ENCODE results near the gene ZNRF1. TPM values are rescaled to one million over a fixed set of nuclear protein-coding genes. Genes with fewer than 3 reads are reported as not detected.

ZNRF1 gene
- total and polyA plus RNA-seq, 2 of the 13 experiments (the other 11 are each of a cell fraction or from before 2014, with no cell fraction given), result 43.9 to 58.7 TPM

GRCh38 chr16:75148311-75149195 is 149.7 kb downstream of the ZNRF1 start, which contains the start of gene ZFP1 (continued):
- TF ChIP-seq GRHL1 (CRISPR knock-in tag; conservative IDR thresholded peaks at IDR 0.05) (no peak), SIN3A (IDR thresholded peaks at IDR 0.05; ENCODE audit: borderline replicate concordance, low read depth, low read length) (peak; percentile 60), SRSF9 (IDR thresholded peaks at IDR 0.05; ENCODE audit: borderline replicate concordance, insufficient read depth, low read depth, low read length, poor library complexity, severe bottlenecking) (no peak), ZNF446 (CRISPR knock-in tag; IDR thresholded peaks at IDR 0.05) (peak; percentile 89; the same call in 1 of the 2 replicates), ZFP36L2 (CRISPR knock-in tag; IDR thresholded peaks at IDR 0.05) (peak; percentile 75; the same call in 1 of the 2 replicates), ZNF605 (CRISPR knock-in tag; IDR thresholded peaks at IDR 0.05) (peak; percentile 89), ZNF563 (CRISPR knock-in tag; IDR thresholded peaks at IDR 0.05) (peak; percentile 96), ZNF276 (CRISPR knock-in tag; IDR thresholded peaks at IDR 0.05; ENCODE audit: low read depth) (peak; percentile 97), ZNF468 (CRISPR knock-in tag; IDR thresholded peaks at IDR 0.05) (peak; percentile 29; the same call in 1 of the 2 replicates), PAX8 (CRISPR knock-in tag; IDR thresholded peaks at IDR 0.05; ENCODE audit: borderline replicate concordance) (0 out of 2 replicates have a peak, but pooled peaks have one; percentile 51), CBFB (CRISPR knock-in tag; IDR thresholded peaks at IDR 0.05) (peak; percentile 93), ZBTB3 (CRISPR knock-in tag; IDR thresholded peaks at IDR 0.05; ENCODE audit: borderline replicate concordance, low read depth) (no peak), ZBTB46 (CRISPR knock-in tag; IDR thresholded peaks at IDR 0.05; ENCODE audit: borderline replicate concordance) (no peak), ZNF883 (CRISPR knock-in tag; IDR thresholded peaks at IDR 0.05; ENCODE audit: not compliant biosample characterization) (peak; percentile 95), FOXA3 (CRISPR knock-in tag; IDR thresholded peaks at IDR 0.05) (peak; percentile 66), ZNF766 (CRISPR knock-in tag; IDR thresholded peaks at IDR 0.05; ENCODE audit: borderline replicate concordance) (peak; percentile 91; the same call in 1 of the 2 replicates), ZNF513 (CRISPR knock-in tag; conservative IDR thresholded peaks at IDR 0.05) (peak; percentile 70; the same call in 1 of the 2 replicates), AGO1 (IDR thresholded peaks at IDR 0.05; ENCODE audit: low read depth, low read length, poor library complexity, severe bottlenecking) (peak; percentile 72), ZNF629 (CRISPR knock-in tag; conservative IDR thresholded peaks at IDR 0.05) (peak; percentile 52), NCOA5 (CRISPR knock-in tag; IDR thresholded peaks at IDR 0.05) (0 out of 2 replicates have a peak, but pooled peaks have one; percentile 62)

Data from HepG2 (cell line).